HG03565 (cell line): ENCODE data around the gene MTREX.
"Not testable (repeated sequence)": the region's sequence is repeated elsewhere in the genome, so short reads cannot be mapped to it uniquely, and the experiment has no call there.

ENCODE experiments used
- ATAC-seq: cut with Tn5 transposase; IDR thresholded peaks from one replicate; pipeline ENCODE4 v1.9.1; 2021; ENCODE audit warnings: mild to moderate bottlenecking, moderate library complexity; ENCODE audit not compliant: unreplicated experiment

The MTREX gene

GRCh38 chr5:55307383-55308253 is at the start of gene MTREX, which contains the start of gene DHX29:
MTREX (plus strand) TSS chr5:55307989; CDS start chr5:55308014, 25 bp downstream.
DHX29 (minus strand) TSS chr5:55307694; CDS start chr5:55307573, 121 bp downstream.
- peak; percentile 79 for ATAC-seq

DNA sequence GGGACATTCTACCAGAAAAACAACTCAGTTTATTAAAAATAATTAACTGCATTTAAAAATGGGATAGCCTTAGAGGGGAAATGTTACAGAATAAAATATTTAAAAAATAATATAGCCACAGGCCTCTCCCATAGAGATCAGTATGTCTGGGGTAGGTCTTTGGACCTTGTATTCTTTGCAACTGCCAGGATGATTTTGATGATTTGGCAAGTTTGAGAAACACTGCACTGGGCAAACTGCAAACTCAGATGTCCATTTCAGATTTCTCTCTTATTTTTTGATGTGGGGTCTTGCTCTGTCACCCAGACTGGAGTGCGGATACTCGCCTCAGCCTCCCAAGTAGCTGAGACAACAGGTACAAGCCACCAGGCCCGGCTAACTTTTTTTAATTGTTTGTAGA is 49.5 kb upstream of the MTREX start:
- ATAC-seq, result no peak

DNA sequence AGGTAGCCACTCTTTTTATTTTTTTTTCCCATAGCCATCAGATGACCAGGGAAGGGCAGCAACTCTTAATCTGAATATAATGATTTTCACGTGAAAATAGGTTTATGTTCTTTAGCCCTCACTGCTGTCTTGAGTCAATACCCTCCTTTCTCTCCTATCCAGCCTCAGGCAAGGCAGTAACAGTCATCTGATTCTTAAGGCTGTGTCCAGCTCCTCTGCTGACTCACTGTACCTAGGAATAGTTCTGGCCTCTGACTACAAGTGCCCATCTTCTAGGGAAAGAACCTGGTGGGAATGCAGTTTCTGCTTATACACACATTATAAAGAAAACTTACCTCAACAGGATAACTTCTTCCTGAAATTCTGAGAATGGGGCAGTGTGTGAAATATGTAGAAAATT is 31.0 kb upstream of the MTREX start:
- no peak for ATAC-seq

DNA sequence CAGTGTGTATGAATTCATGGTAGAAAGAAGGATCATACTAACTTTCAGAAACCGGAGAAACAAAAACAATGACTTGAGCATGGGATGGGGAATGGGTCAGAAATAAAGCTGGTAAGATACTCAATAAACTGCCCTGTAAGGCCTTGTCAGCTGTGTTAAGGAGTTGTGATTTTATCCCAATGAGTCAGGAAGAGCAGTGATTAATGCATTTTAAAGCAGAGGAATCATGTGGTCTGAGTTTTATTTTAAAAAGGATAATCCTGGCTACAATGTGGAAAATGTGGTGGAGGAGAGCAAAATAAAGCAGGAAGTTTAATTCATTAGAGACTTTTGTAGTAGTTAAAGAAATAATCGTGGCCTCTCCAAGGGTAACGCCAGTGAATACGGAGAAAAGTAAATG is 29.0 kb upstream of the MTREX start:
- no peak for ATAC-seq

- ATAC-seq, result no peak
Observed at GRCh38 chr5:55286411-55286933, 21.3 kb upstream of the MTREX start.

- no peak for ATAC-seq
Observed at GRCh38 chr5:55289808-55290207, 18.0 kb upstream of the MTREX start.

- no peak for ATAC-seq
Observed at GRCh38 chr5:55290991-55291390, 16.8 kb upstream of the MTREX start.

DNA sequence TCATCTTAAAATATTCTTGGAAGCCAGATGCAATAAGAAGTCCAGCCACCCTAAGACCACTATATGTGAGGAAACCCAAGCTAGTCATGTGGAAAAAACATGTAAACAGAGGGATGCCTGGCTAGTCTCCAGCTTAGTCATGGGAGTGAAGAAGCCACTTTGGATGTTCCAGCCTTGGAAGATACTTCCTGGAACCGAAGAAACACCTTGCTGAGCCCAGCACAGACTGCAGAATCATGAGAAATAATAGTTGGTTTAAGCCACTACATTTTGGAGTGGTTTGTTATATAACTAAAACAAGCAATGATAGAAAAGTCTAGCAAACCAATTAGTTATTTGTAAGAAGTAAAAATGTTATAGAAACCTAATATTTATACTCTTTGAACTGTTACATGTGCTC is 12.9 kb upstream of the MTREX start:
- no peak for ATAC-seq

GRCh38 chr5:55300890-55301289 is 6.9 kb upstream of the MTREX start:
- no peak for ATAC-seq

- no peak for ATAC-seq
Observed at GRCh38 chr5:55303238-55303690, 4.5 kb upstream of the MTREX start.

GRCh38 chr5:55304584-55304983 is 3.2 kb upstream of the MTREX start:
- ATAC-seq, result no peak

GRCh38 chr5:55305345-55305744 is 2.4 kb upstream of the MTREX start:
- ATAC-seq, result no peak

DNA sequence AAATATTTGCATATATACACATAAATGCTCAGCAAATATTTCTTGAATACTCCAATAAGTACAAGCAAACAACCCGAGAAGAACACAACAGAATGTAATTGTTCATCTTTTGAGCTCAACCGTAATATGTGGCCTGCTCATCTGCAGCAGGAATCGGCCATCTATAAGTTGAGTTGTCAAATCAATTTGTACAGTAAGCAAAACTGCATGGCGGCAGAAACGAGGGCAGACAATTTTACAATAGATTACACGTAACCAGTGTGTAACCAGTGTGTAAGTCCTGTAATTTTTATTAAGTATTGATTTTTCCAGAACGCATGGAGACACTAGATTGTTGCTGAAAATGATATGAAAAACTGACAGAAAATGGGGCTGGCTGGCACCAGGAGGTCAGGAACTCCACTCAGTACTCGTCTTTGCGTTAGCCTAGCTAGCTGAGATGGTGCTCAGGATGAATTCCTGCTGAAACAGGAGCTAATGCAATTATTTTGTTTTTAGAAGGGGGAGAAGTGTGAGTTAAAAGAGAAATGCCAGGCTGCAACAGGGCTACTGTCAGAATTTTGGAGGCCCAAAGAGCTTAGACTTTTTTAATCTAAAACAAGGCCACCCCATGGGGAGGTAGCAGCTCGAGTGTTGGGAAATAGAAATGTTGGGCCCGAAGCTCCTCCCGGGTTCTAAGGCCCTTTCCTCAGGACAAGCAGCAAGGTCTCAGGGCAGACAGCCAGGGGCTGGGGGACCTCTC is 977 bp upstream of the MTREX start:
- no peak for ATAC-seq

GRCh38 chr5:55308254-55308836 is 556 bp downstream of the MTREX start:
- no peak for ATAC-seq

- no peak for ATAC-seq
Observed at GRCh38 chr5:55313870-55314617, 6.3 kb downstream of the MTREX start.

DNA sequence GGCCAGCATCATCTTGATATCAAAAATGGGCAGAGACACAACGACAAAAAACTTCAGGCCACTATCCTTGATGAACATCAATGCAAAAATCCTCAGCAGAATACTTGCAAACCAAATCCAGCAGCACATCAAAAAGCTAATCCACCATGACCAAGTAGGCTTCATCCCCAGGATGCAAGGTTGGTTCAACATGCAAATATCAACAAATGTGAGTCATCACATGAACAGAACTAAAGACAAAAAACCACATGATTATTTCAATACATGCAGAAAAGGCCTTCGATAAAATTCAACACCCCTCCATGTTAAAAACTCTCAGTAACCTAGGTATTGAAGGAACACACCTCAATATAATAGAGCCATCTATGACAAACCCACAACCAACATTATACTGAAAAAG is 8.5 kb downstream of the MTREX start:
- ATAC-seq, result no peak

- ATAC-seq, result no peak
Observed at GRCh38 chr5:55316837-55317236, 9.0 kb downstream of the MTREX start.

GRCh38 chr5:55318237-55318636 is 10.4 kb downstream of the MTREX start:
- ATAC-seq, result not testable (repeated sequence)

- ATAC-seq, result no peak
Observed at GRCh38 chr5:55319491-55319890, 11.7 kb downstream of the MTREX start.

DNA sequence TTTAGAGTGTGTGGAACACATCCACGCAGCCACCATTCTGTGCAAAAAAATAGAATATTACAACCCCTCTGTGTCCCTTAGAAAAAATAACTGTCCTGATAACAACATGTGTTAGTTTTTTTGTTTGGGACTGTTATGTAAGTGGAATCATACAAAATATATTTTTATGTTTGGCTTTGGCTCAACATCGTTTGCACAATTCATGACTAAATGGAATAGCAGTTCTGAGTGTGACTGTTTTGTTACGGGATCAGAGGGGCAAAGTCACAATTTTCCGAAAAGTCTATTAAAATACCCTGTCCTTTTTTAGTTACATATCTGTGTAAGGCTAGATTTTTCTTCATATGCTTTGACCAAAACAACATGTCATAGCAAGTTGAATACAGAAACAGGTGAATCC is 12.8 kb downstream of the MTREX start:
- ATAC-seq, result no peak

DNA sequence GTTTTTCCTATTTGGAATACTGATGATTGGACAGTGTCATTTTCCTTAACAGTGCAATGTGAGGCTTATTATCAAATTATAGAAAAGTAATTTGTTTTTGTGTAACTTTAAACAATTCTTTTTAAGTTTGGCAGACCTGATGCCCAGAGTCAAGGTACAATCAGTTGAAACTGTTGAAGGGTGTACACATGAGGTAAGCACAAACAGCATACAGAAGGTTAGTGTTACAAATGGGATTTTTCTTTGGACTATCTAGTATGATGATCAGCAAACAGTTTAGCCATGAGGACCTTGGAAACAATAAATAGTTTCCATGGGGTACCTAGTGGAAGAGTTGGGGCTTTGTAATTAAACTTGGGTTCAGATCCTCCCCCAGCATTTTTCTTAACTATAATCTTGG is 16.2 kb downstream of the MTREX start:
- ATAC-seq, result no peak
